ENCODE results near the gene NCAPH2.

DNA sequence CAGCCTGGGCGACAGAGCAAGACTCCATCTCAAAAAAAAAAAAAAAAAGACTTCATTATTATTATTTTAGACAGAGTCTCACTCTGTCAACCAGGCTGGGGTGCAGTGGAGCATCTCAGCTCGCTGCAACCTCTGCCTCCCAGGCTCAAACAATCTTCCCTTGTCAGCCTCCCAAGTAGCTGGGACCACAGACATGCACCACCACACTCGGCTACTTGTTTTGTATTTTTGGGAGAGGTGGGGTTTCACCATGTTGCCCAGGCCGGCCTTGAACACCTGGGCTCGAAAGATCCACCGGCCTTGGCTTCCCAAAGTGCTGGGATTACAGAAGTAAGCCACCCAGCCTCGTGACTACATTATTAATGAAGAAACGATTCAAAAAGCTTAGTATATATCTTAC, 27.1 kb downstream of the NCAPH2 start:
- TF ChIP-seq, protein P1, sequence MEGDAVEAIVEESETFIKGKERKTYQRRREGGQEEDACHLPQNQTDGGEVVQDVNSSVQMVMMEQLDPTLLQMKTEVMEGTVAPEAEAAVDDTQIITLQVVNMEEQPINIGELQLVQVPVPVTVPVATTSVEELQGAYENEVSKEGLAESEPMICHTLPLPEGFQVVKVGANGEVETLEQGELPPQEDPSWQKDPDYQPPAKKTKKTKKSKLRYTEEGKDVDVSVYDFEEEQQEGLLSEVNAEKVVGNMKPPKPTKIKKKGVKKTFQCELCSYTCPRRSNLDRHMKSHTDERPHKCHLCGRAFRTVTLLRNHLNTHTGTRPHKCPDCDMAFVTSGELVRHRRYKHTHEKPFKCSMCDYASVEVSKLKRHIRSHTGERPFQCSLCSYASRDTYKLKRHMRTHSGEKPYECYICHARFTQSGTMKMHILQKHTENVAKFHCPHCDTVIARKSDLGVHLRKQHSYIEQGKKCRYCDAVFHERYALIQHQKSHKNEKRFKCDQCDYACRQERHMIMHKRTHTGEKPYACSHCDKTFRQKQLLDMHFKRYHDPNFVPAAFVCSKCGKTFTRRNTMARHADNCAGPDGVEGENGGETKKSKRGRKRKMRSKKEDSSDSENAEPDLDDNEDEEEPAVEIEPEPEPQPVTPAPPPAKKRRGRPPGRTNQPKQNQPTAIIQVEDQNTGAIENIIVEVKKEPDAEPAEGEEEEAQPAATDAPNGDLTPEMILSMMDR (IDR thresholded peaks at IDR 0.05; ENCODE audit: low read depth, low read length) = no peak
- TF ChIP-seq EZH2phosphoT487 (IDR thresholded peaks at IDR 0.05; ENCODE audit: low read depth) = no peak
